Natural killer cell (primary cell): Measurements from ENCODE around the gene THSD7B. TPM values are rescaled to one million over a fixed set of nuclear protein-coding genes. Genes with fewer than 3 reads are reported as not detected.

ENCODE experiments used
- ATAC-seq, 3 donors: fragments of 150-1000 bp in 2 of 3; fragments of 200-7000 bp in 1 of 3; cut with Tn5 transposase; 1 replicate in 1 of 3; 2 replicates in 2 of 3; pipeline ENCODE4 v1.10.0; 2021; ENCODE audit warnings: mild to moderate bottlenecking in 2 of 3, moderate library complexity in 2 of 3
- DNase-seq, 2 donors: peaks; one replicate each; pipeline versions ENCODE4 v3.0.0 to v3.0.0-alpha.2; 2013 to 2021; ENCODE audit warnings: mixed read lengths in 1 of 2
- H3K27ac ChIP-seq: one replicate; pipeline ENCODE4 v1.5.1; 2013; ENCODE audit warnings: mild to moderate bottlenecking, low read length
- H3K27me3 ChIP-seq: one replicate; pipeline ENCODE4 v1.6.1; 2013; ENCODE audit warnings: low read length; ENCODE audit not compliant: control insufficient read depth, insufficient read depth
- H3K36me3 ChIP-seq: one replicate; pipeline ENCODE4 v1.6.1; 2013; ENCODE audit warnings: low read length; ENCODE audit not compliant: control insufficient read depth, insufficient read depth
- H3K4me1 ChIP-seq: one replicate; pipeline ENCODE4 v1.6.1; 2013; ENCODE audit warnings: low read length; ENCODE audit not compliant: control insufficient read depth, insufficient read depth
- H3K4me3 ChIP-seq: one replicate; pipeline ENCODE4 v1.5.1; 2013; ENCODE audit warnings: low read length
- H3K9me3 ChIP-seq: one replicate; pipeline ENCODE4 v1.6.1; 2013; ENCODE audit warnings: low read length; ENCODE audit not compliant: control insufficient read depth, insufficient read depth
- H3K27ac Mint-ChIP-seq, 2 donors: one replicate each; pipeline ENCODE4 v1.8.0; 2022; ENCODE audit warnings: mild to moderate bottlenecking in 2 of 2, mixed read lengths in 2 of 2, moderate library complexity in 1 of 2
- H3K27me3 Mint-ChIP-seq, 2 donors: one replicate each; pipeline ENCODE4 v1.8.0; 2022; ENCODE audit warnings: low read depth in 2 of 2, mixed read lengths in 2 of 2
- H3K36me3 Mint-ChIP-seq: one replicate; pipeline ENCODE4 v1.8.0; 2022; ENCODE audit warnings: mixed read lengths
- H3K4me1 Mint-ChIP-seq, 2 donors: one replicate each; pipeline ENCODE4 v1.8.0; 2022; ENCODE audit warnings: mixed read lengths in 2 of 2
- H3K4me3 Mint-ChIP-seq: one replicate; pipeline ENCODE4 v1.8.0; 2022; ENCODE audit warnings: mild to moderate bottlenecking, moderate library complexity, mixed read lengths
- H3K9me3 Mint-ChIP-seq, 2 donors: one replicate each; pipeline ENCODE4 v1.8.0; 2022; ENCODE audit warnings: mixed read lengths in 2 of 2
- WGBS: methylation state at CpG from one replicate; pipeline ENCODE4 v1.1.7; 2013; ENCODE audit warnings: missing lambda C conversion rate; ENCODE audit not compliant: insufficient coverage; 5-methylcytosine and 5-hydroxymethylcytosine counted together
- intact Hi-C: fragments of 100-400 bp; cut with micrococcal nuclease; formaldehyde crosslinking; loops from one replicate; pipeline ENCODE4 v1.14.2; 2022
- total RNA-seq, 4 donors: library from RNA; stranded (reverse); fragments of 120-200 nt in 1 of 4; gene quantifications; one replicate each; pipeline versions ENCODE4 v1.2.3 to v1.2.4, GENCODE V29; 2013 to 2022
- TF ChIP-seq, protein P1 (sequence below): fragments of 200-600 bp; IDR thresholded peaks from one replicate; pipeline ENCODE4 v1.8.0; 2022; ENCODE audit warnings: antibody characterized with exemption

THSD7B gene
- total RNA-seq, 3 donors from 2014 or later (not counting 1 experiment from before 2014, with no cell fraction given), result not detected

GRCh38 chr2:137161250-137161649 lies 395.9 kb downstream of the THSD7B start:
- Mint-ChIP-seq H3K27ac (no peak overlapping the region), H3K36me3 (no peaks in the 10 kb centered on the region), H3K4me1 (no peaks in the 10 kb centered on the region), H3K27me3 (no peaks in the 10 kb centered on the region), H3K9me3 (peaks cover 8 to 11% of the 10 kb centered on the region in 2 donors), H3K4me3 (no peak overlapping the region)
- H3K27me3 ChIP-seq, result no peaks in the 10 kb centered on the region
- DNase-seq, result no peak
- TF ChIP-seq, protein P1, sequence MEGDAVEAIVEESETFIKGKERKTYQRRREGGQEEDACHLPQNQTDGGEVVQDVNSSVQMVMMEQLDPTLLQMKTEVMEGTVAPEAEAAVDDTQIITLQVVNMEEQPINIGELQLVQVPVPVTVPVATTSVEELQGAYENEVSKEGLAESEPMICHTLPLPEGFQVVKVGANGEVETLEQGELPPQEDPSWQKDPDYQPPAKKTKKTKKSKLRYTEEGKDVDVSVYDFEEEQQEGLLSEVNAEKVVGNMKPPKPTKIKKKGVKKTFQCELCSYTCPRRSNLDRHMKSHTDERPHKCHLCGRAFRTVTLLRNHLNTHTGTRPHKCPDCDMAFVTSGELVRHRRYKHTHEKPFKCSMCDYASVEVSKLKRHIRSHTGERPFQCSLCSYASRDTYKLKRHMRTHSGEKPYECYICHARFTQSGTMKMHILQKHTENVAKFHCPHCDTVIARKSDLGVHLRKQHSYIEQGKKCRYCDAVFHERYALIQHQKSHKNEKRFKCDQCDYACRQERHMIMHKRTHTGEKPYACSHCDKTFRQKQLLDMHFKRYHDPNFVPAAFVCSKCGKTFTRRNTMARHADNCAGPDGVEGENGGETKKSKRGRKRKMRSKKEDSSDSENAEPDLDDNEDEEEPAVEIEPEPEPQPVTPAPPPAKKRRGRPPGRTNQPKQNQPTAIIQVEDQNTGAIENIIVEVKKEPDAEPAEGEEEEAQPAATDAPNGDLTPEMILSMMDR, result no peak
- no peaks in the 10 kb centered on the region for H3K9me3 ChIP-seq
- no peak overlapping the region for H3K4me3 ChIP-seq
- no peaks in the 10 kb centered on the region for H3K4me1 ChIP-seq
- intact Hi-C loops, result no loop called here
- no peaks in the 10 kb centered on the region for H3K36me3 ChIP-seq
- ATAC-seq, result no peak
- H3K27ac ChIP-seq, result no peak overlapping the region

GRCh38 chr2:137165968-137166367 lies 400.6 kb downstream of the THSD7B start:
- 94% methylated on average over 3 of the region's 4 CpGs for WGBS
- Histone ChIP-seq H3K4me3 (no peak overlapping the region), H3K27me3 (no peaks in the 10 kb centered on the region), H3K27ac (no peak overlapping the region), H3K4me1 (no peaks in the 10 kb centered on the region), H3K36me3 (no peaks in the 10 kb centered on the region), H3K9me3 (no peaks in the 10 kb centered on the region)
- Mint-ChIP-seq H3K36me3 (no peaks in the 10 kb centered on the region), H3K4me3 (no peak overlapping the region), H3K4me1 (no peaks in the 10 kb centered on the region), H3K27me3 (no peaks in the 10 kb centered on the region), H3K9me3 (peaks cover 6 to 23% of the 10 kb centered on the region in 2 donors), H3K27ac (no peak overlapping the region)
- no peak for DNase-seq
- no peak for ATAC-seq
- TF ChIP-seq, protein P1, result no peak
- intact Hi-C loops, result no loop called here

DNA sequence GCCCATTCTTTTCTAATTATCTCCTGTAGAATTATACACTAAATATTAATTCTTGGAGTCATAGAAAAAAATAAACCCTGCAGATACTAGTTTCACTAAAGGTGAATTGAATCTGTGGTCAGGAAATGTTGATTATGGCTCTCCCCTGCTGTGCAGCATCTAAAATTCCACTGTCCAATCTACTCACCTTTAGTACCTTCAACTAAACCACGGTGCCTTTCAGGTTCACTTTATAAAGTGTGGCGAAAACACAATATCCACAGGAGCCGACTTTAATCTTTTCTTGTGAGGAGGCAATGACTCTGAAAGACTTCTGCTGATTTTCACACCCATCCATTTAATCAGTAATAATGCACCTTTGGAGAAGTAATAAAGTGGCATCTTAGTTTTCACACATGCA lies 402.3 kb downstream of the THSD7B start:
- no peaks in the 10 kb centered on the region for H3K9me3 ChIP-seq
- H3K27ac Mint-ChIP-seq, result no peak overlapping the region
- 82% methylated on average over 3 of the region's 3 CpGs for WGBS
- ATAC-seq (no peak), DNase-seq (no peak)
- intact Hi-C loops, result no loop called here
- no peaks in the 10 kb centered on the region for H3K36me3 Mint-ChIP-seq
- no peaks in the 10 kb centered on the region for H3K36me3 ChIP-seq
- TF ChIP-seq, protein P1, result no peak
- no peaks in the 10 kb centered on the region for H3K4me1 Mint-ChIP-seq
- no peak overlapping the region for H3K27ac ChIP-seq
- H3K9me3 Mint-ChIP-seq, result peaks cover 6 to 22% of the 10 kb centered on the region in 2 donors
- H3K4me3 ChIP-seq, result no peak overlapping the region
- no peak overlapping the region for H3K4me3 Mint-ChIP-seq
- no peaks in the 10 kb centered on the region for H3K4me1 ChIP-seq
- H3K27me3 Mint-ChIP-seq, result no peaks in the 10 kb centered on the region
- no peaks in the 10 kb centered on the region for H3K27me3 ChIP-seq

- Mint-ChIP-seq H3K27ac (no peak overlapping the region), H3K27me3 (no peaks in the 10 kb centered on the region), H3K4me3 (no peak overlapping the region), H3K4me1 (no peaks in the 10 kb centered on the region), H3K9me3 (peaks cover 4 to 18% of the 10 kb centered on the region in 2 donors), H3K36me3 (no peaks in the 10 kb centered on the region)
- H3K4me1 ChIP-seq, result no peaks in the 10 kb centered on the region
- H3K4me3 ChIP-seq, result no peak overlapping the region
- 77% methylated on average over 4 of the region's 4 CpGs for WGBS
- H3K9me3 ChIP-seq, result no peaks in the 10 kb centered on the region
- DNase-seq (no peak), ATAC-seq (no peak)
- no peak overlapping the region for H3K27ac ChIP-seq
- intact Hi-C loops, result no loop called here
- no peaks in the 10 kb centered on the region for H3K27me3 ChIP-seq
- TF ChIP-seq, protein P1, result no peak
- H3K36me3 ChIP-seq, result no peaks in the 10 kb centered on the region
Measured at GRCh38 chr2:137168552-137168951, 403.2 kb downstream of the THSD7B start.
